Hepatocyte (in vitro differentiated cells): ENCODE measurements around the gene THSD7B. TPM values are rescaled to one million over a fixed set of nuclear protein-coding genes. Genes with fewer than 3 reads are reported as not detected.

ENCODE experiments used
- DNase-seq: peaks from one replicate; pipeline ENCODE4 v3.0.0-alpha.2; 2016; ENCODE audit warnings: low spot score
- H2AFZ ChIP-seq: fragments of 200-600 bp; sonication (generic); 2 replicates; pipeline ENCODE4 v1.6.0; 2016; ENCODE audit warnings: antibody characterized with exemption, mild to moderate bottlenecking
- H3K27ac ChIP-seq: fragments of 200-600 bp; sonication (generic); 2 replicates; pipeline ENCODE4 v1.5.1; 2016; ENCODE audit warnings: mild to moderate bottlenecking
- H3K27me3 ChIP-seq: fragments of 200-600 bp; sonication (generic); 2 replicates; pipeline ENCODE4 v1.6.1; 2016
- H3K36me3 ChIP-seq: fragments of 200-600 bp; sonication (generic); replicated peaks from 2 replicates; pipeline ENCODE4 v1.5.1; 2016; ENCODE audit warnings: low read depth; ENCODE audit not compliant: insufficient read depth
- H3K4me1 ChIP-seq: fragments of 200-600 bp; sonication (generic); 2 replicates; pipeline ENCODE4 v1.5.1; 2016; ENCODE audit warnings: mild to moderate bottlenecking, moderate library complexity; ENCODE audit not compliant: insufficient read depth
- H3K4me2 ChIP-seq: fragments of 200-600 bp; sonication (generic); 2 replicates; pipeline ENCODE4 v1.6.0; 2016
- H3K4me3 ChIP-seq: fragments of 200-600 bp; sonication (generic); 2 replicates; pipeline ENCODE4 v1.5.1; 2016; ENCODE audit warnings: mild to moderate bottlenecking
- H3K79me2 ChIP-seq: fragments of 200-600 bp; sonication (generic); 2 replicates; pipeline ENCODE4 v1.6.0; 2017; ENCODE audit warnings: mild to moderate bottlenecking
- H3K9me2 ChIP-seq: fragments of 200-600 bp; sonication (generic); replicated peaks from 2 replicates; pipeline ENCODE4 v1.6.0; 2017; ENCODE audit warnings: mild to moderate bottlenecking; ENCODE audit not compliant: insufficient read depth
- H3K9me3 ChIP-seq: fragments of 200-600 bp; sonication (generic); 2 replicates; pipeline ENCODE4 v1.5.1; 2016; ENCODE audit warnings: low read depth, mild to moderate bottlenecking
- H4K20me1 ChIP-seq: fragments of 200-600 bp; sonication (generic); 2 replicates; pipeline ENCODE4 v1.6.0; 2016; ENCODE audit warnings: mild to moderate bottlenecking; ENCODE audit not compliant: insufficient read depth, poor library complexity, severe bottlenecking
- EZH2 ChIP-seq: fragments of 200-600 bp; sonication (generic); IDR thresholded peaks from 2 replicates; pipeline ENCODE4 v1.6.1; 2016; ENCODE audit warnings: antibody characterized with exemption, mild to moderate bottlenecking, borderline replicate concordance
- EZH2phosphoT487 ChIP-seq: fragments of 200-600 bp; sonication (generic); IDR thresholded peaks from one replicate; pipeline ENCODE4 v1.6.1; 2018; ENCODE audit warnings: antibody characterized with exemption, mild to moderate bottlenecking, low read depth, moderate library complexity; ENCODE audit not compliant: unreplicated experiment, severe bottlenecking
- WGBS: methylation state at CpG from one replicate; pipeline ENCODE4 v1.1.6; 2016; ENCODE audit warnings: low lambda C conversion rate; ENCODE audit errors: missing lambda C conversion rate; 5-methylcytosine and 5-hydroxymethylcytosine counted together
- polyA plus RNA-seq: library from polyadenylated mRNA; unstranded; fragments of >200 nt; fragmentation: Nextera tagmentation; extraction: Ambion mirVana; gene quantifications from 2 replicates; pipeline ENCODE4 v1.2.1, GENCODE V29; 2016
- total RNA-seq: library from RNA; depleted of rRNA; stranded (reverse); fragments of >200 nt; gene quantifications from 2 replicates; pipeline ENCODE4 v1.2.3, GENCODE V29; 2014
- TF ChIP-seq, protein P1 (sequence below): fragments of 200-600 bp; sonication (generic); IDR thresholded peaks from 2 replicates; pipeline ENCODE4 v1.5.1; 2016; ENCODE audit warnings: antibody characterized with exemption, mild to moderate bottlenecking; ENCODE audit not compliant: poor library complexity

THSD7B gene
- total and polyA plus RNA-seq, 2 experiments from 2014 or later = 0.48 to 5.7 TPM

DNA sequence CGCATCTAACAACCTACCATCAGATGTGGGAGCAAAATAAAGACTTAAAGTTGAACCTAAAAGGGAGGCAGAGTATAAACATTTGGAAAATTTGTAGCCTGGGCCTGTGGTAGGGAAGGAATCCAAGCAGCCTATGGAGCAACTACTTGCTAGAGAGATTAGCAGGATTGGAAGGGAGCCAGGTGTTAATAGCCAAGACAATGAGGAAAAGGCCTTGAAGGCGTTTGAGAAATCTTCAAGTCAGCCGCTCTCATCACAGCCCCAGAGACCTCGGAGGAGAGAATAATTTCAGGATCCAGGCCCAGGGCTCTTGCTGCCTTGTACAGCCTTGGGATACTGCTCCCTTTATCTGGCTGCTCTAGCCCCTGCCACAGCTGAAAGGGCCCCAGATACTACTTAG is 219.7 kb downstream of the THSD7B start:
- Histone ChIP-seq H2AFZ (no peak overlapping the region), H3K9me3 (no peaks in the 10 kb centered on the region), H3K27ac (no peak overlapping the region), H4K20me1 (no peaks in the 10 kb centered on the region), H3K36me3 (no peaks in the 10 kb centered on the region), H3K4me2 (no peak overlapping the region), H3K27me3 (no peaks in the 10 kb centered on the region), H3K4me3 (no peak overlapping the region), H3K9me2 (no peaks in the 10 kb centered on the region), H3K4me1 (no peaks in the 10 kb centered on the region), H3K79me2 (no peaks in the 10 kb centered on the region)
- DNase-seq = peak; percentile 11
- WGBS = 78% methylated on average over 4 of the region's 4 CpGs
- TF ChIP-seq EZH2 = no peak
- TF ChIP-seq EZH2phosphoT487 = no peak
- TF ChIP-seq, protein P1, sequence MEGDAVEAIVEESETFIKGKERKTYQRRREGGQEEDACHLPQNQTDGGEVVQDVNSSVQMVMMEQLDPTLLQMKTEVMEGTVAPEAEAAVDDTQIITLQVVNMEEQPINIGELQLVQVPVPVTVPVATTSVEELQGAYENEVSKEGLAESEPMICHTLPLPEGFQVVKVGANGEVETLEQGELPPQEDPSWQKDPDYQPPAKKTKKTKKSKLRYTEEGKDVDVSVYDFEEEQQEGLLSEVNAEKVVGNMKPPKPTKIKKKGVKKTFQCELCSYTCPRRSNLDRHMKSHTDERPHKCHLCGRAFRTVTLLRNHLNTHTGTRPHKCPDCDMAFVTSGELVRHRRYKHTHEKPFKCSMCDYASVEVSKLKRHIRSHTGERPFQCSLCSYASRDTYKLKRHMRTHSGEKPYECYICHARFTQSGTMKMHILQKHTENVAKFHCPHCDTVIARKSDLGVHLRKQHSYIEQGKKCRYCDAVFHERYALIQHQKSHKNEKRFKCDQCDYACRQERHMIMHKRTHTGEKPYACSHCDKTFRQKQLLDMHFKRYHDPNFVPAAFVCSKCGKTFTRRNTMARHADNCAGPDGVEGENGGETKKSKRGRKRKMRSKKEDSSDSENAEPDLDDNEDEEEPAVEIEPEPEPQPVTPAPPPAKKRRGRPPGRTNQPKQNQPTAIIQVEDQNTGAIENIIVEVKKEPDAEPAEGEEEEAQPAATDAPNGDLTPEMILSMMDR = no peak

DNA sequence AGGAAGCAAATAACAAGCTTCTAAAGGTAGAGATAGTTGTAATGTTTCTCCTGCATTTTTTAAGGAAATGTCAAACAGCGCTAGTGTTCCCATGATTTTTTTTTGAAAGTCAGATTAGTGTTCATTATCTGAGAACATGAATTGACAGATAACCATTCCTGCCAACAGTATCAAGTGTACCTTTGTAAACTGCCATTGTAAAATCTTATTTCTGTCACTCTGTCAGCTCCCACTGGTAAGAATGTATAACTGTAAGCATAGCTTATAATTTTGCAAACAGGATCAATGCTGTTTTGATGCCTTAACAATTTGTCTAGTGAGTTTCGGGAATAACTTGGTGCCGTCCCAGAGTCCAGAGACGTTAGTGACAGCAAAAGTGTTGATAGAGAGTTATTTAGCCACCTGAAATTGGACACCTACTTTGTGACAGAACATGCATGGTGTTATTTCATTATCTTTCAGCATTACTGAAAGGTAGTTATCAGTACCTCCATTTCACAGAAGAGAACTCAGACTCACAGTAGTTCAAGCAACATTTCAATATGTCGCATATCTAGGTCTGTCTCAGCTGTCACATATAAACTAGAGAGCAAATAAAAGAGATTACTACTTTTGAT is 221.4 kb downstream of the THSD7B start:
- 77% methylated on average over 5 of the region's 5 CpGs for WGBS
- H3K36me3 ChIP-seq = no peaks in the 10 kb centered on the region
- no peaks in the 10 kb centered on the region for H3K4me1 ChIP-seq
- H3K79me2 ChIP-seq = no peaks in the 10 kb centered on the region
- H3K9me3 ChIP-seq = no peaks in the 10 kb centered on the region
- no peak overlapping the region for H3K27ac ChIP-seq
- no peaks in the 10 kb centered on the region for H3K27me3 ChIP-seq
- no peak overlapping the region for H3K4me2 ChIP-seq
- H4K20me1 ChIP-seq = no peaks in the 10 kb centered on the region
- TF ChIP-seq, protein P1 = no peak
- no peak for TF ChIP-seq EZH2
- TF ChIP-seq EZH2phosphoT487 = no peak
- no peak overlapping the region for H2AFZ ChIP-seq
- DNase-seq = no peak
- H3K4me3 ChIP-seq = no peak overlapping the region
- H3K9me2 ChIP-seq = no peaks in the 10 kb centered on the region

DNA sequence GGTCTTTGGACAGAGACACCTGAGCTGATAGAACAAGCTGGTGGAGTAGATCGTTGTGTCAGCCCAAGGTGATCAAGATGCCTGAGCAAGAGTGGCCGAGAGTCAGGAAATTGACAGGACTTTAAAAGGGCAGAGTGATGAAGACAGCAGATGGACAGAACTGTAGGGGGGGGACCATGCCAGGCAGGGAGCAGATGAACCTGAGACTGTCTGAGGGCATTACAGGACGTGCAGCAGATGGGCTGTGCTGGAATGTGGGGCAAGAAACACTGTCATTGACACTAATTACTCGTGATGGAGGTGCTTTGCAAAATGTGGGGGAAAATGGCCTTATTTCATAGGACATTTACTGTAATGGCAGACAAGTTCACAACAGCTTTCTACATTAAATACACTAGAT is 225.0 kb downstream of the THSD7B start:
- no peak overlapping the region for H3K4me2 ChIP-seq
- H3K27me3 ChIP-seq = no peaks in the 10 kb centered on the region
- no peak for DNase-seq
- H3K36me3 ChIP-seq = no peaks in the 10 kb centered on the region
- H3K9me3 ChIP-seq = no peaks in the 10 kb centered on the region
- no peaks in the 10 kb centered on the region for H3K79me2 ChIP-seq
- no peak overlapping the region for H2AFZ ChIP-seq
- no peak overlapping the region for H3K4me3 ChIP-seq
- no peaks in the 10 kb centered on the region for H3K9me2 ChIP-seq
- WGBS = 72% methylated on average over 4 of the region's 4 CpGs
- H3K4me1 ChIP-seq = no peaks in the 10 kb centered on the region
- TF ChIP-seq EZH2phosphoT487 (no peak), EZH2 (no peak)
- TF ChIP-seq, protein P1 = no peak
- H3K27ac ChIP-seq = no peak overlapping the region
- no peaks in the 10 kb centered on the region for H4K20me1 ChIP-seq

DNA sequence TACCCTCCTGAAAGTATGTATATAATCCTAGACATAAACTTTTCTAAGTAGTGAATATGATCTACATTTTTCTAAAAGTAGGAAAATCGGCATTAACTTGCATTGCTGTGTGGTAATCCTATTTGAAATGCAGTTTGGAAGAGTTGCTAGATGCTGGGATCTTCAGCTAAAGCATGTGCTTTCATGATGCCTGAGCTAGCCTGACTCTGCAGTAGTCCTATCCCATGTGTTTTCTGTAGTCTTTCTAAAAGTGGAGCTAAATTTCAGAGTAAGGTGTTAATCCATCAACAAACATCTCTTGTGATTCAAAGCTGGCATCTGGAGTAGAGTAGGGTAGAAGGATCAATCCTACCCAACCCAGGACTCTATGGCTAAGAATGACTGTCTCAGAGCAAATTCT is 229.4 kb downstream of the THSD7B start:
- H3K4me1 ChIP-seq = no peaks in the 10 kb centered on the region
- no peaks in the 10 kb centered on the region for H3K27me3 ChIP-seq
- H3K4me2 ChIP-seq = no peak overlapping the region
- TF ChIP-seq, protein P1 = no peak
- TF ChIP-seq EZH2 (no peak), EZH2phosphoT487 (no peak)
- H3K9me3 ChIP-seq = no peaks in the 10 kb centered on the region
- no peaks in the 10 kb centered on the region for H4K20me1 ChIP-seq
- 78% methylated on average over 1 of the region's 1 CpG for WGBS
- H3K4me3 ChIP-seq = no peak overlapping the region
- no peak overlapping the region for H2AFZ ChIP-seq
- no peaks in the 10 kb centered on the region for H3K9me2 ChIP-seq
- no peak overlapping the region for H3K27ac ChIP-seq
- H3K36me3 ChIP-seq = no peaks in the 10 kb centered on the region
- DNase-seq = no peak
- H3K79me2 ChIP-seq = no peaks in the 10 kb centered on the region
